HEK293 (cell line): Measurements from ENCODE around the gene MYOD1.

Experiments used
- CTCF ChIP-seq: fragments of 450-650 bp; formaldehyde crosslinking; IDR thresholded peaks from 2 replicates; pipeline ENCODE4 v1.5.1; 2016; ENCODE audit warnings: missing biosample characterization, missing genetic modification characterization
- ELK4 ChIP-seq: IDR thresholded peaks from 2 replicates; pipeline ENCODE4 v1.6.1; 2011; ENCODE audit warnings: mild to moderate bottlenecking, low read depth, low read length, borderline replicate concordance
- RBAK ChIP-seq: fragments of 450-650 bp; formaldehyde crosslinking; IDR thresholded peaks from 2 replicates; pipeline ENCODE4 v1.5.1; 2016; ENCODE audit warnings: missing biosample characterization, missing genetic modification characterization
- ZNF19 ChIP-seq: fragments of 450-650 bp; formaldehyde crosslinking; IDR thresholded peaks from 2 replicates; pipeline ENCODE4; 2016; ENCODE audit warnings: missing biosample characterization, missing genetic modification characterization, low read depth
- ZNF23 ChIP-seq: fragments of 450-650 bp; formaldehyde crosslinking; IDR thresholded peaks from 2 replicates; pipeline ENCODE4 v1.5.1; 2016; ENCODE audit warnings: missing biosample characterization, missing genetic modification characterization, borderline replicate concordance
- ZNF24 ChIP-seq: fragments of 450-650 bp; formaldehyde crosslinking; IDR thresholded peaks from 2 replicates; pipeline ENCODE4 v1.5.1; 2016; ENCODE audit warnings: missing biosample characterization, missing genetic modification characterization

- TF ChIP-seq ZNF24 (no peak), ZNF23 (no peak), CTCF (tag by site-specific recombination) (no peak), ELK4 (no peak), RBAK (tag by site-specific recombination) (no peak), ZNF19 (no peak)
Observed at GRCh38 chr11:17733261-17733660, 13.9 kb downstream of the MYOD1 start.
